Neural cell (in vitro differentiated cells): ENCODE results near the gene PATL2. TPM values are rescaled to one million over a fixed set of nuclear protein-coding genes. Genes with fewer than 3 reads are reported as not detected.
"Not testable (repeated sequence)": the region's sequence is repeated elsewhere in the genome, so short reads cannot be mapped to it uniquely, and the experiment has no call there.

Experiments
- H2AFZ ChIP-seq: fragments of 200-600, 300-800 bp; sonication (generic), shearing (Covaris generic); 2 replicates; pipeline ENCODE4 v1.6.0; 2014; ENCODE audit warnings: low read depth, mild to moderate bottlenecking, antibody characterized with exemption, low read length, moderate library complexity
- H3F3A ChIP-seq: fragments of 200-600 bp; shearing (Covaris generic); 2 replicates; pipeline ENCODE4 v1.6.1; 2016; ENCODE audit warnings: mild to moderate bottlenecking, moderate library complexity, mixed read lengths, antibody characterized with exemption, low read length; ENCODE audit not compliant: insufficient read depth, poor library complexity, severe bottlenecking
- H3K27ac ChIP-seq: fragments of 200-600, 300-800 bp; sonication (generic), shearing (Covaris generic); 2 replicates; pipeline ENCODE4 v1.5.1; 2014; ENCODE audit warnings: mild to moderate bottlenecking, low read length, moderate library complexity
- H3K27me3 ChIP-seq: fragments of 300-800, 200-600 bp; sonication (generic), shearing (Covaris generic); 2 replicates; pipeline ENCODE4 v1.6.0; 2014; ENCODE audit warnings: mild to moderate bottlenecking, low read depth, low read length, moderate library complexity; ENCODE audit not compliant: insufficient read depth
- H3K36me3 ChIP-seq: fragments of 300-800, 200-600 bp; sonication (generic), shearing (Covaris generic); 2 replicates; pipeline ENCODE4 v1.5.1; 2014; ENCODE audit warnings: mild to moderate bottlenecking, antibody characterized with exemption, low read length, moderate library complexity; ENCODE audit not compliant: insufficient read depth
- H3K4me2 ChIP-seq: fragments of 300-800, 200-600 bp; sonication (generic), shearing (Covaris generic); 2 replicates; pipeline ENCODE4 v1.6.0; 2014; ENCODE audit warnings: mild to moderate bottlenecking, low read length
- H3K4me3 ChIP-seq: fragments of 300-800, 200-600 bp; sonication (generic), shearing (Covaris generic); 2 replicates; pipeline ENCODE4 v1.5.1; 2014; ENCODE audit warnings: mild to moderate bottlenecking, low read length, moderate library complexity
- H3K79me2 ChIP-seq: fragments of 200-600 bp; shearing (Covaris generic); replicated peaks from 2 replicates; pipeline ENCODE4 v1.6.0; 2014; ENCODE audit warnings: mild to moderate bottlenecking, low read length, moderate library complexity; ENCODE audit not compliant: insufficient read depth
- H3K9ac ChIP-seq: fragments of 300-800, 200-600 bp; sonication (generic), shearing (Covaris generic); 2 replicates; pipeline ENCODE4 v1.6.1; 2016; ENCODE audit warnings: mild to moderate bottlenecking, low read length, mixed read lengths
- H3K9me2 ChIP-seq: fragments of 200-600 bp; shearing (Covaris generic); 2 replicates; pipeline ENCODE4 v1.6.1; 2016; ENCODE audit warnings: mild to moderate bottlenecking, low read length, mixed read lengths; ENCODE audit not compliant: insufficient read depth
- H3K9me3 ChIP-seq: fragments of 200-600, 300-800 bp; sonication (generic), shearing (Covaris generic); 2 replicates; pipeline ENCODE4 v1.6.1; 2016; ENCODE audit warnings: mild to moderate bottlenecking, mixed run types, low read length, moderate library complexity, mixed read lengths
- H4K20me1 ChIP-seq: fragments of 200-600 bp; shearing (Covaris generic); 2 replicates; pipeline ENCODE4 v1.6.1; 2016; ENCODE audit warnings: mild to moderate bottlenecking, mixed run types; ENCODE audit not compliant: insufficient read depth
- EP300 ChIP-seq: fragments of 450-650 bp; conservative IDR thresholded peaks from 2 replicates; pipeline ENCODE4 v1.6.1; 2014; ENCODE audit warnings: antibody characterized with exemption, mild to moderate bottlenecking, moderate library complexity; ENCODE audit not compliant: poor library complexity, severe bottlenecking
- EZH2 ChIP-seq: fragments of 200-600, 300-800 bp; shearing (Covaris generic), sonication (generic); IDR thresholded peaks from 2 replicates; pipeline ENCODE4 v1.6.1; 2014; ENCODE audit warnings: antibody characterized with exemption, low read length, borderline replicate concordance, mild to moderate bottlenecking; ENCODE audit not compliant: insufficient read depth, poor library complexity, severe bottlenecking
- MXI1 ChIP-seq: fragments of 450-650 bp; conservative IDR thresholded peaks from 2 replicates; pipeline ENCODE4 v1.6.1; 2014; ENCODE audit warnings: antibody characterized with exemption, mild to moderate bottlenecking; ENCODE audit not compliant: poor library complexity, severe bottlenecking
- POLR2AphosphoS5 ChIP-seq: IDR thresholded peaks from 2 replicates; pipeline ENCODE4 v1.6.1; 2012
- RAD21 ChIP-seq: fragments of 450-650 bp; conservative IDR thresholded peaks from 2 replicates; pipeline ENCODE4 v1.6.1; 2014; ENCODE audit warnings: antibody characterized with exemption, mild to moderate bottlenecking, moderate library complexity
- SMC3 ChIP-seq: fragments of 450-650 bp; conservative IDR thresholded peaks from 2 replicates; pipeline ENCODE4 v1.6.1; 2014; ENCODE audit warnings: antibody characterized with exemption, mild to moderate bottlenecking, moderate library complexity; ENCODE audit not compliant: poor library complexity
- TAF1 ChIP-seq: IDR thresholded peaks from 2 replicates; pipeline ENCODE4 v1.6.1; 2012; ENCODE audit warnings: low read depth
- polyA plus RNA-seq: library from polyadenylated mRNA; depleted of rRNA; stranded (reverse); fragments of >200 nt; gene quantifications from 2 replicates; pipeline ENCODE4 v1.2.3, GENCODE V29; 2014
- TF ChIP-seq, protein P1 (sequence below): fragments of 450-650 bp; IDR thresholded peaks from 2 replicates; pipeline ENCODE4 v1.5.1; 2014; ENCODE audit warnings: antibody characterized with exemption, mild to moderate bottlenecking, moderate library complexity; ENCODE audit not compliant: poor library complexity, severe bottlenecking
- TF ChIP-seq, protein P2 (sequence below): IDR thresholded peaks from 2 replicates; pipeline ENCODE4 v1.6.1; 2012; ENCODE audit warnings: borderline replicate concordance

PATL2 gene
- polyA plus RNA-seq, 1 donor from 2014 or later = not detected

DNA sequence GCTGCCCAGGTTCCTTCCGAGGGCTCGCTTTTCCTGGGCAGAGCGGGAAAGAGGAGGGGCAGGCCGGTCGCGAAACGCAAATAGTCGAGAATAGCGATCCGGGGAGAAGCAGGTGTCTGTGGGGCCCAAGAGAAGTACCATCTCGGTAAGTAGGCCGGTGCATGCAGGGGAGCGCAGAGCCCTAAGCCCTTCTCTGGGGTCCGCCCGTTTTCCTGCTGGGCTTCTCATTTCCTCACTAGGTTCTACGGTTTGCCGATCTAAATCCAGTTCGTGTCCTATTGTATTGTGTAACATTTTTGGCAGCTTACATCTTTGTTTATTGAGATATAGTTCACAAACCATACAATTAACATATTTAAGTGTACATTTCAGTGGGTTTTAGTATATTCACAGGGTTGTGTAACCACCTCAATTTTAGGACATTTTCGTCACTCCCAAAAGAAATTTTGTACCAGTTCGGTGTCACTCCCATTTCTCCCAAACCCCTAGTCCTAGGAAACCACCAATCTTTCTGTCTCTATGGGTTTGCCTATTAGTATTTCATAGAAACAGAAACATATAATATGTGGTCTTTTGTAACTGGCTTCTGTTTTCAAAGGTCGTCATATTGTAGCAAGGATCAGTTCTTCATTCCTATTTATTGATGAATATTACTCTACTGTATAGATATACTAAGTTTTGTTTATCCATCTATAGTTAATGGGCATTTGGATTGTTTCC is 18.4 kb upstream of the PATL2 start:
- no peaks in the 10 kb centered on the region for H3K9me2 ChIP-seq
- TF ChIP-seq SMC3 = peak; percentile 14
- TF ChIP-seq, protein P1, sequence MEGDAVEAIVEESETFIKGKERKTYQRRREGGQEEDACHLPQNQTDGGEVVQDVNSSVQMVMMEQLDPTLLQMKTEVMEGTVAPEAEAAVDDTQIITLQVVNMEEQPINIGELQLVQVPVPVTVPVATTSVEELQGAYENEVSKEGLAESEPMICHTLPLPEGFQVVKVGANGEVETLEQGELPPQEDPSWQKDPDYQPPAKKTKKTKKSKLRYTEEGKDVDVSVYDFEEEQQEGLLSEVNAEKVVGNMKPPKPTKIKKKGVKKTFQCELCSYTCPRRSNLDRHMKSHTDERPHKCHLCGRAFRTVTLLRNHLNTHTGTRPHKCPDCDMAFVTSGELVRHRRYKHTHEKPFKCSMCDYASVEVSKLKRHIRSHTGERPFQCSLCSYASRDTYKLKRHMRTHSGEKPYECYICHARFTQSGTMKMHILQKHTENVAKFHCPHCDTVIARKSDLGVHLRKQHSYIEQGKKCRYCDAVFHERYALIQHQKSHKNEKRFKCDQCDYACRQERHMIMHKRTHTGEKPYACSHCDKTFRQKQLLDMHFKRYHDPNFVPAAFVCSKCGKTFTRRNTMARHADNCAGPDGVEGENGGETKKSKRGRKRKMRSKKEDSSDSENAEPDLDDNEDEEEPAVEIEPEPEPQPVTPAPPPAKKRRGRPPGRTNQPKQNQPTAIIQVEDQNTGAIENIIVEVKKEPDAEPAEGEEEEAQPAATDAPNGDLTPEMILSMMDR = no peak
- H3K27ac ChIP-seq = peak overlapping the region; percentile 84
- H2AFZ ChIP-seq = peak overlapping the region; percentile 90
- no peaks in the 10 kb centered on the region for H4K20me1 ChIP-seq
- H3K79me2 ChIP-seq = peaks cover 11% of the 10 kb centered on the region
- H3K9me3 ChIP-seq = no peaks in the 10 kb centered on the region
- H3K4me3 ChIP-seq = peak overlapping the region; percentile 78
- H3F3A ChIP-seq = no peaks in the 10 kb centered on the region
- no peaks in the 10 kb centered on the region for H3K36me3 ChIP-seq
- peak overlapping the region; percentile 88 for H3K9ac ChIP-seq
- no peaks in the 10 kb centered on the region for H3K27me3 ChIP-seq
- peak overlapping the region; percentile 83 for H3K4me2 ChIP-seq

DNA sequence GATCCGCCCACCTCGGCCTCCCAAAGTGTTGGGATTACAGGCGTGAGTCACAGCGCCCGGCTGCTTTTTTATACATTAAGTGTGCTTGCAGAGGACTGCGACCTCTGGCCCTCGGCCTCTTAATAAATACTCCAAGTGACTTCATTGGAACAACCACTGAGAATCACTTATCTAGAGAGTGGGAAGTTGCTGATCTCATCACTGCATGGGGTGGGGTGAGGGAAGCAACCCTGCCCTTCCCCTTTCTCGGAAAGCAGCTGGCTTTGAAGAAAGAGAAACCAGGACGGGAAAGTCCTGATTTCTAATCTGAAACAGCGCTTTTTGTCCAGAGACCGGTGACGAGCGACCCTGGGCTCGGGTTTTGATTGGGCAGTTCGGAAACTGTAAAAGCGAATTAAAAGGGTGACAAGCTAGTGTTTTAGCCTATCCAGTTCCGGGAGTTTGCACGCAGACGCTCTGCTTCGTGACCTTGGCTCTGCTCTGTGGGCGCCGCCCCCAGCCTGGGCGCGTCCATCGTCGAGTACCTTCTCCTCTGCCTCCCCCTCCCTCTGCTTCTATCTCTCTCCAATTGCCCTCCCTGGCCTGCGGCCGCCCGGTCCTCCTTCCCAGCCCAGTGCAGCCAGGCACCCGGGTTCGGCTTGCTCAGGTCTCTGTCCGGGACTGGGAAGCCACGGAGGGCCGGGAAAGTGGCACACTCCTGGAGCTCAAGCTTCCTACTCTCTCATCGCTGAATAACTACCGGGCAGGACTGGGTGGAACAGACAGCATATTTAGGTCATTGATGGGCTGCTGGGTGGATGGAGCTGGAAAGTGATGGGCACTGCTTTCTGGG is 17.7 kb upstream of the PATL2 start:
- no peaks in the 10 kb centered on the region for H3K9me3 ChIP-seq
- H3K4me2 ChIP-seq = peak overlapping the region; percentile 83
- peak overlapping the region; percentile 90 for H2AFZ ChIP-seq
- TF ChIP-seq MXI1 = peak; percentile 58
- TF ChIP-seq, protein P1 = no peak
- no peak for TF ChIP-seq EP300
- TF ChIP-seq, protein P2, sequence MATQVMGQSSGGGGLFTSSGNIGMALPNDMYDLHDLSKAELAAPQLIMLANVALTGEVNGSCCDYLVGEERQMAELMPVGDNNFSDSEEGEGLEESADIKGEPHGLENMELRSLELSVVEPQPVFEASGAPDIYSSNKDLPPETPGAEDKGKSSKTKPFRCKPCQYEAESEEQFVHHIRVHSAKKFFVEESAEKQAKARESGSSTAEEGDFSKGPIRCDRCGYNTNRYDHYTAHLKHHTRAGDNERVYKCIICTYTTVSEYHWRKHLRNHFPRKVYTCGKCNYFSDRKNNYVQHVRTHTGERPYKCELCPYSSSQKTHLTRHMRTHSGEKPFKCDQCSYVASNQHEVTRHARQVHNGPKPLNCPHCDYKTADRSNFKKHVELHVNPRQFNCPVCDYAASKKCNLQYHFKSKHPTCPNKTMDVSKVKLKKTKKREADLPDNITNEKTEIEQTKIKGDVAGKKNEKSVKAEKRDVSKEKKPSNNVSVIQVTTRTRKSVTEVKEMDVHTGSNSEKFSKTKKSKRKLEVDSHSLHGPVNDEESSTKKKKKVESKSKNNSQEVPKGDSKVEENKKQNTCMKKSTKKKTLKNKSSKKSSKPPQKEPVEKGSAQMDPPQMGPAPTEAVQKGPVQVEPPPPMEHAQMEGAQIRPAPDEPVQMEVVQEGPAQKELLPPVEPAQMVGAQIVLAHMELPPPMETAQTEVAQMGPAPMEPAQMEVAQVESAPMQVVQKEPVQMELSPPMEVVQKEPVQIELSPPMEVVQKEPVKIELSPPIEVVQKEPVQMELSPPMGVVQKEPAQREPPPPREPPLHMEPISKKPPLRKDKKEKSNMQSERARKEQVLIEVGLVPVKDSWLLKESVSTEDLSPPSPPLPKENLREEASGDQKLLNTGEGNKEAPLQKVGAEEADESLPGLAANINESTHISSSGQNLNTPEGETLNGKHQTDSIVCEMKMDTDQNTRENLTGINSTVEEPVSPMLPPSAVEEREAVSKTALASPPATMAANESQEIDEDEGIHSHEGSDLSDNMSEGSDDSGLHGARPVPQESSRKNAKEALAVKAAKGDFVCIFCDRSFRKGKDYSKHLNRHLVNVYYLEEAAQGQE = peak; percentile 88
- TF ChIP-seq TAF1 = peak; percentile 92
- no peak for TF ChIP-seq RAD21
- TF ChIP-seq SMC3 = peak; percentile 4
- TF ChIP-seq POLR2AphosphoS5 = peak; percentile 93
- TF ChIP-seq EZH2 = no peak
- peaks cover 11% of the 10 kb centered on the region for H3K79me2 ChIP-seq
- H3K27ac ChIP-seq = peak overlapping the region; percentile 84
- H3K4me3 ChIP-seq = peak overlapping the region; percentile 78
- H3K36me3 ChIP-seq = no peaks in the 10 kb centered on the region
- no peaks in the 10 kb centered on the region for H3F3A ChIP-seq
- H3K9ac ChIP-seq = peak overlapping the region; percentile 88
- H4K20me1 ChIP-seq = no peaks in the 10 kb centered on the region
- no peaks in the 10 kb centered on the region for H3K9me2 ChIP-seq
- H3K27me3 ChIP-seq = no peaks in the 10 kb centered on the region

DNA sequence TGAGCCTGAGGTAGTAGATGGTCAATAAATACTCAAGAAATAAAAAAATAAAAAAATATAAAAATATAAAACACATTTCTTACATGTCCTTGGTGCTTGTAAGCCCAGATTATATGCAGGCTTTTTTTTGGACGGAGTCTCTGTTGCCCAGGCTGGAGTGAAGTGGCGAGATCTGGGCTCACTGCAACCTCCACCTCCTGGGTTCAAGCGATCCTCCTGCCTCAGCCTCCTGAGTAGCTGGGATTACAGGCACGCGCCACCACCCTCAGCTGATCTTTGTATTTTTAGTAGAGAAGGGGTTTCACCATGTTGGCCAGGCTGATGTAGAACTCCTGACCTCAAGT is 17.1 kb upstream of the PATL2 start:
- H4K20me1 ChIP-seq, H3K27me3 ChIP-seq, H3K36me3 ChIP-seq, H3F3A ChIP-seq, H3K9me3 ChIP-seq, H3K9me2 ChIP-seq: not testable (repeated sequence)
- H2AFZ ChIP-seq = peak overlapping the region; percentile 90
- H3K27ac ChIP-seq = peak overlapping the region; percentile 84
- peaks cover 11% of the 10 kb centered on the region for H3K79me2 ChIP-seq
- peak overlapping the region; percentile 58 for H3K4me2 ChIP-seq
- peak overlapping the region; percentile 88 for H3K9ac ChIP-seq
- H3K4me3 ChIP-seq = peak overlapping the region; percentile 78
